GM19463 (cell line): ENCODE data around the gene CPTP.

Source experiments
- ATAC-seq: cut with Tn5 transposase; IDR thresholded peaks from one replicate; pipeline ENCODE4 v1.9.1; 2021; ENCODE audit warnings: mild to moderate bottlenecking, moderate library complexity; ENCODE audit not compliant: unreplicated experiment

The CPTP gene

GRCh38 chr1:1332774-1333480 is 8.3 kb downstream of the CPTP start:
- no peak for ATAC-seq

GRCh38 chr1:1333551-1334241 is 9.1 kb downstream of the CPTP start:
- no peak for ATAC-seq

- no peak for ATAC-seq
These were observed 10.2 kb downstream of the CPTP start for GRCh38 chr1:1334835-1335234.

- ATAC-seq, result no peak
These were observed 10.7 kb downstream of the CPTP start for GRCh38 chr1:1335283-1335682.

- ATAC-seq, result no peak
These were observed 11.2 kb downstream of the CPTP start for GRCh38 chr1:1335792-1336248.

- no peak for ATAC-seq
These were observed 11.8 kb downstream of the CPTP start for GRCh38 chr1:1336446-1336845.

- ATAC-seq, result no peak
These were observed 12.6 kb downstream of the CPTP start for GRCh38 chr1:1336931-1337792.

GRCh38 chr1:1337793-1338147 is 13.2 kb downstream of the CPTP start:
- ATAC-seq, result no peak

GRCh38 chr1:1338278-1338677 is 13.7 kb downstream of the CPTP start:
- no peak for ATAC-seq

- ATAC-seq, result no peak
These were observed 15.6 kb downstream of the CPTP start for GRCh38 chr1:1340185-1340584.

- ATAC-seq, result no peak
These were observed 16.4 kb downstream of the CPTP start for GRCh38 chr1:1340791-1341548.

- ATAC-seq, result no peak
These were observed 17.0 kb downstream of the CPTP start for GRCh38 chr1:1341549-1342021.

GRCh38 chr1:1342061-1342562 is 17.5 kb downstream of the CPTP start:
- ATAC-seq, result no peak

- no peak for ATAC-seq
These were observed 18.0 kb downstream of the CPTP start for GRCh38 chr1:1342584-1343115.

- no peak for ATAC-seq
These were observed 19.3 kb downstream of the CPTP start for GRCh38 chr1:1343811-1344421.

- no peak for ATAC-seq
These were observed 20.2 kb downstream of the CPTP start for GRCh38 chr1:1344655-1345361.

- no peak for ATAC-seq
These were observed 20.8 kb downstream of the CPTP start for GRCh38 chr1:1345384-1345783.

- ATAC-seq, result no peak
These were observed 21.4 kb downstream of the CPTP start for GRCh38 chr1:1345860-1346500.

GRCh38 chr1:1346501-1346890 is 21.9 kb downstream of the CPTP start:
- ATAC-seq, result no peak
